ENCODE measurements around the gene SLC25A11.

DNA sequence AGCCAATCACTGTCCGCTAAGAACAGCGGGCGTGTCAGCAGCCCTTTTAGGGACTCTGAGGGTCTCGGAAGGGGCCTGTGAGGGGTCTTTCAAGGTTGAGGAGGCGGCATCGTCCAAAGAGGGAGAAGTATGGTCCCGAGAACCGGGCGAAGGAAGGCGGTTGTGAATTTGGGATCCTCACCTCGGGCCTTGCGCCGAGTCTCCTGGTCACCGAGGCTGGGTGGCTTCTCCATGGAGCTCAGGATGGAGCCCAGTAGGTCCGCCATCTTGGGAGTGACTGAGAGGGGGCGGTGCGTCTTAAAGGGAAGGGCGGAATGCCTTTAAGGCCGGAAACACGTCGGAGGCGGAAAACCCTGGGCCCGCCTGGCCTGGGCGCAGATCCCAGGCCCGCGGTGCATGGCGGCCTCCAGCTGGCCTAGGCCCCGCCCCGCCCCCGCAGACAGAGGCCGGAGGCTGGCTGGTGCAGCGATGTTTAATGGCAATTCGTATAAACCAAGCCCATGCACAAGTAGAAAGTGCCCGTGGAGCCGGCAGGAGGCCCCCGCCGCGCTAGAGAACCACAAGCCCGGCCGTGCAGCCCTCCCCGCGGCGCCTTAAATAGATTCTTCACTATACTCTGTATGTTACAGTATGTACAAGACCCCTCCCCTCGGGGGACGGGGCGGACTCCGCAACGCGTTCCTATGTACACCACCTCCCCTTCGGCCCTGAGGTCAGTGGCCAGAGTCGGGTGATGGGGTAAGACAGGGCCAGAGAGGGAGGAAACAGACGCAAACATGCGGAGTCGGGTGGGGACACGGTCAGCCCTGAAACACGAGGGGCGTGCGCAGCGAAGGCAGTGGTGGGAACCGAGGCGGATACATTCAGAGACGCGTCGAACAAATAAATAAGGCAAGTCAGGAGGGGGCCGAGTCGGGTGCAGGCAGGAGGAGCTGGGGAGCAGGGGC, 28.0 kb upstream of the SLC25A11 start, which contains the start of gene SPAG7:
- TF ChIP-seq, protein P1, sequence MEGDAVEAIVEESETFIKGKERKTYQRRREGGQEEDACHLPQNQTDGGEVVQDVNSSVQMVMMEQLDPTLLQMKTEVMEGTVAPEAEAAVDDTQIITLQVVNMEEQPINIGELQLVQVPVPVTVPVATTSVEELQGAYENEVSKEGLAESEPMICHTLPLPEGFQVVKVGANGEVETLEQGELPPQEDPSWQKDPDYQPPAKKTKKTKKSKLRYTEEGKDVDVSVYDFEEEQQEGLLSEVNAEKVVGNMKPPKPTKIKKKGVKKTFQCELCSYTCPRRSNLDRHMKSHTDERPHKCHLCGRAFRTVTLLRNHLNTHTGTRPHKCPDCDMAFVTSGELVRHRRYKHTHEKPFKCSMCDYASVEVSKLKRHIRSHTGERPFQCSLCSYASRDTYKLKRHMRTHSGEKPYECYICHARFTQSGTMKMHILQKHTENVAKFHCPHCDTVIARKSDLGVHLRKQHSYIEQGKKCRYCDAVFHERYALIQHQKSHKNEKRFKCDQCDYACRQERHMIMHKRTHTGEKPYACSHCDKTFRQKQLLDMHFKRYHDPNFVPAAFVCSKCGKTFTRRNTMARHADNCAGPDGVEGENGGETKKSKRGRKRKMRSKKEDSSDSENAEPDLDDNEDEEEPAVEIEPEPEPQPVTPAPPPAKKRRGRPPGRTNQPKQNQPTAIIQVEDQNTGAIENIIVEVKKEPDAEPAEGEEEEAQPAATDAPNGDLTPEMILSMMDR (IDR thresholded peaks at IDR 0.05; ENCODE audit: insufficient read depth, low read depth, low read length) = no peak
- no peak for TF ChIP-seq EZH2 (IDR thresholded peaks at IDR 0.05; ENCODE audit: insufficient read depth, low read length)

All from astrocyte (in vitro differentiated cells and primary cell).